GM18907 (cell line): ENCODE data around the gene DOCK4.
A peak's percentile ranks its signal among the peaks of the same experiment; 100 is the strongest.

Experiments used
- ATAC-seq: cut with Tn5 transposase; IDR thresholded peaks from one replicate; pipeline ENCODE4 v1.9.1; 2021; ENCODE audit warnings: mild to moderate bottlenecking, moderate library complexity; ENCODE audit not compliant: unreplicated experiment

Gene DOCK4

DNA sequence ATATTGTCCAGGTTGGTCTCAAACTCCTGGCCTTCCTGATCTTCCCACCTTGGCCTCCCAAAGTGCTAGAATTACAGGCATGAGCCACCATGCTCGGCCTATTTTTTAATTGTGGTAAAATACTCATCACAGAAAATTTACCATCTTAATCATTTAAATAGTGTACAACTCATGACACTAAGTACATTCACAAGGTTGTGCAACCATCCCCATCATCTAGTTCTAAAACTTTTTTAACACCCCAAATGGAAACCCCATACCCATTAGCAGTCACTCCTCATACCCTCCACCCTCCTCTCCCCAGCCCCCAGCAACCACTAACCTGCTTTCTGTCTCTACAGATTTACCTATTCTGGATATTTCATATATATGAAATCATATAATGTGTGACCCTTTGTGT, 90.3 kb downstream of the DOCK4 start:
- ATAC-seq = no peak

DNA sequence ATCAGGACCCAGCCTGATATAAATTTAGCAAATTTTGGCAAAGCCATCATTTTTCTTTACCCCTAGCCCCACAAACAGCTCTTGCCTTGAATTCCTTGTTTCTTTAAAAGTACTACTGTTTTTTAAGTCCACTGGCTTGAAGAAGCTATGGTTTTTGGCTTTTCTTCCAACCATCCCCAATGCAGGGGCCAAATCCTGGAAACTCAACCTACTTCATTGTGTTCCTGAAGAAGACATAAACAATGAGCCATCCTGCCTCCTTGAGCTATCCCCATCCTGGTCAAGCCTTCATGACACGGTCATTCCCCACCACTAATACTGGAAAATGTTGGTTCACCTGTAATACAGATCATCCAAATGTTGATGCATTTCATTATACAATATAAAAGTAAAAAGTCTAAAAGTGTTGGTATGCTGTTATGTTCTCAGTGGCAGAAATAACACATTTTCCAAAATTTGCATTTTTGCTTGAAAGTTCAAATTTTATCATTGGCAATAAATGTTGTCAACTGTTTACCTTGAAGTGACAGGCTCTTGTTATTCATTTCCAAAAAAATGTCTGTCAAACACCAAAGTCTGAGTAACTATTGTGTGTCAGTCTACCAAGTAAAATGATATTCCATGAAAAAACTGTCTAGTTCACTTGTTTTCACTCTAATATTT, 92.2 kb downstream of the DOCK4 start:
- ATAC-seq = no peak

DNA sequence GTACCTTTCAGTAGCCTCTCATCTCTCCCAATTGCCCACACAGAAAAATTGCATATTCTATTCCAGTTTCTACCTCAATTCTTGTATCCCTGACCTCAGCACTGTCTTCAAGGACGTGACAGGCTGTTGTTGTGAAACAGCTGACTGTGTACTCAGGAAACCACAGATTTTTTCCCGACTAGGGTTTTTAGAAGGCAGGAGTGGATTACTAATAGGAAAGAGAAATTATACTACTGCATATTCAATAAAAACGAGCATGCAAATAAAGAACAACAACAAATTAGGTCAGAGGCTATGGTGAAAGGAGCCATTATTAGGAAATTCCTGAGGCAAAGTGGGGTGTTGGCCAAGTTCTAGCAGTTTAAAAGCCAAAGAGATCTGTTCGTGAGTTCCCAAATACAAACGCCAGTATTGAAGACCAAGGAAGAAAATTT, 93.4 kb downstream of the DOCK4 start:
- no peak for ATAC-seq

DNA sequence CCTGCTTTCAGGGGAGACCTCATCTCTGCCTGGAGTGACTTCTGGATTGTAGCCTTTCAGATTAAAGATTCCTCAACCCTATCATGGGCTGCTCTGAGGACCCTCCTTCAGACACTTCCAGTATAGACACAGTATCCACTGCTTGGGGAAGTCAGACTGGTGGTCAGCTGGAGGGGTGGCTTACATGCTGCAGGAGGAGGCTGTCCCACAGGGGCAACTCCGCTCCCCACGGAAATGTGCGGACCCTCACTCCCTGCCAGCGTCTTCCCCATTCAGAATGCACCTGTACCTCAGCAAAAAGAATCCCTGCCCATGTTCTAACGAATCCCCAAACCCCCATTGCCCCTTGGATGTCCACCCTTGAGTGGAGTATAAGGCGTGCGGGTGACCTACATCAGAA, 95.5 kb downstream of the DOCK4 start:
- ATAC-seq = no peak

DNA sequence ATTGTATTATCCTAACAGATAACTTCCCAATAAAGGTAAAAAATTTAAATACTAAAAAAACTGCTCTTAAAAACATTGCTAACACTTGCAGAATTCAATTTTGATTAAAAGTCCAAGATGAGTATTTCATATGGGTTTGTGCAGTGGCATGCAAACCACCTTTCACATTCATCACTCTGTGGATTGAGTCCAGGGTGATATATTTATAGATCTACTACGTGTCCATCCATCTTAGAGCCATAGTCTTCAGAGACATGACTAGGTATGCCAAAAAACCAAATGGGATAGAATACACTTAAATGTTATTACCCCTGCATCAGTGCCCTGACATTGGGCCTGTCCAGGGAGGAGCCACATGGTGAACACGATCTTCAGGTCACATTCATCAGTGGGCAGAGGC, 96.0 kb downstream of the DOCK4 start:
- ATAC-seq = no peak

DNA sequence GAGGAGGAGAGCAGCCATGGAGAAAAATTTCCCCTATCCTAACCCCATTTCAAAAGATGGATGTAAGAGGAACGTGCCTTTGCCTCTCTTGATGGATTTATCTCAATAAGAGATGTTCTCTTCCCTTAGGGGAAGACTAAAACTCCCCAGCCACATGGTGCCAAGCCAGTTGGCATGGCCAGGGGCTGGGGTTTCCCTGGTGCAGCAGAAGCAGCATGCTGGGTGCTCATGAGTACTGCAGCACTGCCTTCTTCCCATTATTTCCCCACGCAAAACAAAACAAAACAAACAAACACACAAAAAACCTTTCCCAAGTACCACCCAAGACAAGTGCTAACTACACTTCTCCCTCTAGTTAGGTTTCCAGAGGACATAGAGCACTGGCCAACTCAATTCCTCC, 97.2 kb downstream of the DOCK4 start:
- no peak for ATAC-seq

DNA sequence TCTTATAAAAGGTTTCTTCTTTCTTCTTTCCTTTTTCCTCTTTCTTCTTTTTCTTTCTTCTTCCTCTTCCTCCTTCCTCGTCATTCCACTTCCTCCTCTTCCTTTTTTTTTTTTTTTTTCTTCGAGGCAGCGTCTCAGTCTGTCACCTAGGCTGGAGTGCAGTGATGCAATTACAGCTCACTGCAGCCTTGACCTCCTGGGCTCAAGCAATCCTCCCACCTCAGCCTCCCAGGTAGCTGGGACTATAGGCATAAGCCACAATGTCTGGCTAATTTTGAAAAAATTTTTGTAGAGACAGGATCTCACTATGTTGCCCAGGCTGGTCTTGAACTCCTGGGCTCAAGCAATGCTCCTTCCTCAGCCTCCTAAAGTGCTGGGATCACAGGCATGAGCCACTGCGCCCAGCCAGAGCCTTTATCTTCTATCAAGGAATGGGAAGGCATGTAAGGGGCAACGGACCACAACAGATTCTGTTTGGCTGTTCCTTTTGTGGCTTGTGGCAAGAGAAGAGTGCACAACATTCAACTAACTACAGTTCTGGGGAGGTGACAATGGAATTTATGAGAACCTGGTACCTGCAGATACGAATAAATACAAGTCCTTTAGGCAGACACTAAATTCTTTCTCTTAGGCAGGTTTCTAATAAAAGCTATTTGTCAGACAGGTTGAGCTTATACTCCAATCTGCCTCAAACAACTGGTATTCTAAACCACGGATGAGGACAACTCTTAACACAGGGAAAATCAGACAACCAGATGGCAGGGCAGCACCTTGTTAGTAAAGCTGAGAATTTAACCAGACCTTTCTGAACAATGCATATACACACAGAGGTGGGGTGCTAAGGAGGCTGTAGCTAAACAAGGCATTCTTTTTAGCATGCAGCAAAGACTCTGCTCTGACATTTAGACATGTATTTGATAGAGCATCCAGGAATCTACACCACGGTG, 100.3 kb downstream of the DOCK4 start:
- no peak for ATAC-seq

DNA sequence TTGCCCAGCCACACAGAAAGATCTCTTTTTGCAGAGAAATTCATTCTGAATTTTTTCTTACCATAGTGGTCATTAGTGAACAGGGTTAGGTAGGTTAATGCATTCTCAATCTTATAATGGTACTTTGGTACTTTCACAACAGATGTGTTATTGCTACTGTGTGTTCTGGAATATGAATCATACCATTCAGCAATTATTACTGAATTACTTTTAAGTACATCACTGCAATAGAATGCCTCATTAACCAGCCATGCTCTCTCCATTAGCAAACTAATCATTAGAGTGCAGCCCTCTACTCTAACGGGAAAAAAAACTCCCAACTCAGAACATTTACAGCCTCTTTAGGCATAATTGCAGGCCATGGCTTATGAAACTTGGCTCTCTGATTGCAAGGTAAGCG, 102.1 kb downstream of the DOCK4 start:
- ATAC-seq = no peak

DNA sequence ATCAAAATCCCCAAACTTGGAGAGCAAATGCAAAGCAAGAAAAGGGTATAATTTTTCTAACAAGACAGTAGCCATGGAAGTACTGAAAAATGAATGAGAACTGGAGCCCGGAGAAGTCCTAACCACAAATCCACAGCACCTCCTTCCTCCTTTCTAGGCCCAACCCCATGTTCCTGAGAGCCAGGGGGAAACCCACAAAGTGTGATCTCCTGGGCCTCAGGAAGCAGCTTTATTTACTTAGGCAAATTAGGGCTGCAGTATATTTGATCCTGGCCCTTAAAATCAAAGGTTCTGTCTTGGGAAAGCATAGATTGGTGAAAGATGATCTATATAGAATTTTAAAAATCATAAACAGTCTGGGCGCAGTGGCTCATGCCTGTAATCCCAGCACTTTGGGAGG, 103.0 kb downstream of the DOCK4 start:
- no peak for ATAC-seq

DNA sequence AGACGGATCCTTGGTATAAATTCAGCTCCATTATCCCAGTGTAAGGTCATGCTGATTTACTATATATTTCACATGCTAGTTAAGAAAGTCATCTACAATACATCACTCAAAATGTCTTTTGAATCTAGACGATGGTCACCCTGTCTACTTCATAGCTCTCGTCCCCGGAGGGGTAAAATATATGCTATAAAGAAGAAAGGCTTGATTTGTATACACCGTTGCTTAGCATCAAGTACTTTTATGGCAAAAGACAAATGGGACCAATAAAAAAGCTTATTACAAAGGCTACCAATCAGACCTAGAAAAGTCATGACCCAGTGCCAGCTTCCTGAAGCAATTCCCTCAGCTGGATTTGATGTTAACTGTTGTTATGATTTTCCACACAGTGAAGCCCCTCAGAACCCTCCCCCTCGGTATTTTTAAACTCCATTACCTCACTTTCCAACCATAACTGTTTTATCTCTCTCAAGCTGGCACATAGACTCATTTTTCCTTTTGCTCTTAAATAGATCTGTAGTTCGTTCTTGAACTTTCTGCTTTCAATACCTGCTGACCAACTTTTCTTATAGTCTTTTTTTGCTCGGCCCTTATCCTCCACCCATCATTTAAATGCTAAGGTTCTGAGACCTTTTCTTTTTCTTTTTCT, 104.9 kb downstream of the DOCK4 start:
- no peak for ATAC-seq

DNA sequence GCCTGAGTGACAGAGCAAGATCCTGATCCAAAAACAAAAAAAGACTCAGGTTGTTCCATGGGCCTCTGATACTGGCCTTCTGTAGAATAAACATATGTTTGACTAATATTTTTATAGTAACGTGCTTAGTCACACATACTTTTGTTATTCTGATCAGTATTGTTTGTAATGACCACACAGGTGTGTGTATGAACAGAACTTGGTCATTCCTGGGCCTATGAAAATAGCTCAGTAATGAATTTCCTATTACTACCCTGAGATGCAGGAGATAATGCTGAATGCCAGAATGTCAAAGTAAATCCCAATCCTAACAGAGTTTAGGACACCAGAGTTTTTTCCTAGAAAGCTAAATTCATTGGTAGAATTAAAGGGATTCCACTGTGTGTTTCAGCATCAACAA, 108.7 kb downstream of the DOCK4 start:
- no peak for ATAC-seq

DNA sequence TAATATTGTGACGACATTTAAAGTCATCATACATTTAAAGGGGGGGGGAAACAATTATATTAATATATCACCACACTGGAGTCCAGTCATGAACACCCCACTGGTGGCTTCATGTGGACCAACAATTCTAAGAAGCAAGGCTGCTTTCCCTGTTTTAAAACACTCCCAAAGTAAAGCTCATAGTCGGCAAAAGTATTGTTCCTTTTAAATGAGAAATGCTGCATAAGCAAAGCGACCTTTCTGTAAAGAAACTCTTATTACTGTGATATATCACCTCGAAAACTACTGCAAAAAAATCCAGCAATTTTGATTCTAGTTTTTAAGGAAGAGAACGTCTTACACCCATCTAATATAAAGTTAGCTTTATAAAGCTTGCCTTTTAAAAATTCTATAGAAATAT, 112.8 kb downstream of the DOCK4 start:
- no peak for ATAC-seq

DNA sequence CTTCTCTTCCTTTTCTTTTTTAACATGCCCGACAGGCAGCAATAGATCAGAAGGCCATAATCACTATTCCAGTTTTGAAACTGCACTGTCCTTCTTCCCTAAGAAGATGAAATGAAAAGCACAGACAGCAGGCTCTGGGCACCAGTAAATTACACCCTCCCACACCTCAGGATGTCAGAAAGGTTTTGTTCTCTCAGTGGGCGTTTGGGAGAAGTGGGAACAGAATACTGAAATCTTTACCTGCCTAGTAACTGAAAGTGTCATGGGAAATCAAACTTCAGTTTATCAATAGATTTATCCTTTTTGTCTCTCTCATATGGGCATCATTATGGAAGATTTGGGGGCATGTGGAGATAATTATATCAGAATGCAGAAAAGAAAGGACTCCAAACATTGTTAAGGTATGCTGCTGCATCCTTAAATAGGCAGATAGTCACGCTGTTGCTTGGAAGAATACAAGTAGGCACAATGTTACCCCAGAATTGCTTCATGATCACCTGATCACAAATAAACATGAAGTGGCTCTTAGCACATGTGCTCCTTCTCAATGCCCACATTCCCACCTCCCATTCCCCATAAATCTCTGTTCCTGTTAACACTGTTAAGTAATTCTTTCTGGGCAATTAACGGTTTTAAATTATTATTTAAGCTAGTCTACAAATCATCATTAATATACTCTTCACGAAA, 113.3 kb downstream of the DOCK4 start:
- ATAC-seq = no peak

DNA sequence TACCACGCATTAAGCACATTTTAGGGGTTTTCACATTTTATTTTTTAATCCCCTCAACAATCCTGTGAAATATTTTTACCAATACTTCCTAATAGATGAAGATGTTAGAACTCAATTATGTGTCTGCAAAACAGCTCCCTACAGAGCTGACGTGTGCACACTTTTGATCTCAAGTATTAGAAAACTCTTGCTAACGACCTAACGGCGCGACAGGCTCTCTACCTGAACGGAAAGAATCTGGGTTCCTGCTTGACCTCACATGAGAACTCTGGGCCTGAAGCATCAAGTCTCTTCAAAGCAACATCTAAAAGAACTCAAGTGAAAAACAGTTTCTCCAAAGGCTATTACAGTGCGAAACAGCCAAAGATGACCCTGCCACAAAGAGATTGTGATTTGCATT, 113.9 kb downstream of the DOCK4 start:
- ATAC-seq = no peak

DNA sequence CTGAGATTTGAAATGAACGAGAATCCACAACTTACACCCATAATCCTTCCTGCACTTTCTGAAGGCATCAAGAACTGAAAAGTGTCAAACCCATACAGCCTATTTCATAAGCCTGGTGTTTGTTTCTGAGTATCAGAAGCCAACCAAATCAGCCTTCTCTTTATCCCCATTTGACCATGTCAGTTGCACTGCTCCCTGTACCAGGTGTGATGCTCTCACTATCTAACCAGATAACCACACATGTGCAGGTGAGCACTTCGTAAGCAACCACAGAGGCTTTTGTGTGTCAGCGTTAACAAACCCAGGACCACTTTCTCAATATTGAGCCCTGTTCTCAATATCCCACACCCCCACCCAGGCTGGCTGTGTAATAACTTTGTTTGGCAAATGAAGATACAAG, 114.4 kb downstream of the DOCK4 start:
- ATAC-seq = no peak

DNA sequence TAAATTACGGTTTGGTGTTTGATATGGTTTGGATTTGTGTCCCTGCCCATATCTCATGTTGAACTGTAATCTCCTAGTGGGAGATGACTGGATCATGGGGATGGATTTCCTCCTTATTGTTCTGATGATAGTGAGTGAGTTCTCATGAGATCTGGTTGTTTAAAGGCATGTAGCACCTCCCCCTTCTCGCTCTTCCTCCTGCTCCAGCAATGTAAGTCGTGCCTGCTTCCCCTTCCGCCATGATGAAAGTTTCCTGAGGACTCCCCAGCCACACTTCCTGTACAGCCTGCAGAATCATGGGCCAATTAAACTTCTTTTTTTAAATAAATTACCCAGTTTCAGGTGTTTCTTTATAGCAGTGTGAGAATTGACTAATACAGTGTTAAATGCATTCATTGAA, 116.6 kb downstream of the DOCK4 start:
- no peak for ATAC-seq

DNA sequence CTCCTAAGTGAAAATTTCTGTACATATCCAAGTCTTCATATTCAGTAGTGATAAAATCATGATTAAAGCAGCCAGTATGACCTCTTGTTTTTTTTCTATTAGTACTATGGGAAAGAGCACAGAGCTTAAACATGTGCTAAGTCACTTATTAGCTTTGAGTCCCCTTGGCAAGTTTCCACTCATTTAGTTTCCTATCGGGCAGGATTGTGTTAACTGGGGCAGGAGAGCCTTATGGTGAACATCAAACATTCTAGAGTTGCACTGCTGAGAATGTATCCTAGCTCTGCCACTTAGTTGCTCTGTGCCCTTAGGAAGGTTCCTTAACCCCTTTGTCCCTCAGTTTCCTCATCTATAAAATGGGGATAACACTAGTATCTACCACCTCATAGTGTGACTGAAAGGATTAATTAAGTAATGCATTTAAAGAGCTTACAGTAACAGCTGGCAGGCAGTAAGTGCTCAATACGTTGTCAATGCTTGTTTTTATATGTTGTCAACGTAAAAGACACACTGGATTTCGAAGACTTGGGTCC, 117.6 kb downstream of the DOCK4 start:
- no peak for ATAC-seq

DNA sequence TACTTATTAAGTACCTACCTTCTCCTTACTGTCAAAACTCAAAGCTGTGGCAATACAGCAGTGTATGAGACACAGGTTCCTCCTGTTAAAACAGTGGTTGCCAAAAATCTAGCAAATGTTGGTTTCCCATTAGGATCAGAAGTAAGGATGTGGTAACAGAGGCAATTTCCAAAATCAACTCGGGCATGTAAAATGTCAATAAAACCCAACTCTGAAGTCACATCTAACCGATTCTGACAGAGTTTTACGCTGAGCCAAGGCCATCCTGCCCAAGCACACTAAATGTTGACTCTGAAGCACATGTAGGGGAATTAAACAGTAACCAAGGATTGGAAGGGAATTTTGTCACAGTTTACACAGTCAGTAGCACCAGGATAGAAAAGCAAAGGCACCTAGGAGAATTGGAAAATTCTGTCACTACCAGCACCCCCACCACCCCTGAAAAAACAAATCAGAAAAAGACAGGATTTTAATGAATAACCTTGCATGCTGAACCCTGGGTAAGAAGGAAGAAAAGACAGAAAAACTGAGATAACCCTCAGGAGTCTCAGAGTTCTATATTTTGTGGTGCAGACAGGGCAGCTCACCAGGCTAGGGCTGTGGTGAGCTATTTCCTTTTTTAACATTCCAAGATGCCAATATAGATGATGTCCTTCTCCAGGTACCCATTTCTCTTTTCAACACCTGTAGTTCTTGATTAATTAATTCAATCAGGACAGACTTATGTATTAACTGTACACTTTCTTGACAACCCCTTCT, 119.5 kb downstream of the DOCK4 start:
- no peak for ATAC-seq

DNA sequence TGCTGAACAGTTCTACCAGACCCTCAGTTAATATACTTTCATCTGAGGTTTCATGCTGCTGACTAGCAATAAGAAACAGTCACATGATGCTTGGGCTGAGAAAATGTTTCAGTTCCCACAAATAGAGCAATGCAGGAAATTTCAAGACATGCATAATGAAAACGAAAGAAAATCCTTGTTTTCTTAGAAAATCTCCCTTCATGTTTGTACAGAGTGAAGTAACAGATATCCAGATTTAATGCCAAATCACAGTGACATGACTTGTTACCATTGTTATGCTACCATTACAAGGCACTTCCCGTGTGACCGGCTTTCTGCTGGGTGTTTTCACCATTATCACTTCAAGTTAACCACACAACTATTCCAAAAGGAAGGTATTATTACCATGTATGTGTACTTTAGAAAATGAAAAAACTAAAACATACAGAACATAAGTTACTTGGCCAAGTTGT, 121.7 kb downstream of the DOCK4 start:
- peak; percentile 70 for ATAC-seq

DNA sequence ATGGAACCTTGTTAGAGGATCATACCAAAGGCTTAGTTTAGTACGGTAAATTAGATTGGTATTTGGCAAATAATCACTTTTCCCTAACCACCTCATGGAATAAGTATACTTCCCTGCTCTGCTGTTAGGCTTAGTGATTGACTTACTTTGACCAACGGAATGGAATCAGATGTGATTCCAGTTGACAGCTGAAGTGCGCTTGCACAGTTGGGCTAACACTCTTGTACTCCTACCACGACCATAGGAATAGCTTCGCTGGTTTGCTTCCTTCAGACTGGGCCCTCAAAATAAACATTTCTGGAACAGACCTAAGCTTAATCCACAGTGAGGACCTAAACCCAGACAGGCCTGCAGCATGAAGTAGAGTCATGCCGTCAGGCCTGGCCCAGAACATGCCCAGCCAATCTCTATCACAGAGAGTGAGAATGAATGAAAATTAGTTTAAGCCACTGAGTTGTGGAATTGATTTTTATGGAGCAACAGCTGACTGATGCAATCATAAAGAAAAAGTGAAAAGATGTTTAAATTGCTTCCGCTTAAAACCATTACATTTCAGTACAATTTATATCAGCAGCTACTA, 122.3 kb downstream of the DOCK4 start:
- ATAC-seq = no peak
